GM23248 (cell line): ENCODE data around the gene PTK6.

Source experiments
- EZH2 ChIP-seq: fragments of 200-600 bp; sonication (generic); IDR thresholded peaks from 2 replicates; pipeline ENCODE4 v1.6.1; 2018; ENCODE audit warnings: antibody characterized with exemption, mild to moderate bottlenecking; ENCODE audit not compliant: insufficient read depth, poor library complexity, severe bottlenecking
- EZH2phosphoT487 ChIP-seq: fragments of 200-600 bp; sonication (generic); IDR thresholded peaks from 2 replicates; pipeline ENCODE4 v1.6.1; 2018; ENCODE audit warnings: antibody characterized with exemption, moderate library complexity, mild to moderate bottlenecking, low read depth; ENCODE audit not compliant: insufficient read depth

- TF ChIP-seq EZH2phosphoT487 (no peak), EZH2 (no peak)
Observed at GRCh38 chr20:63486300-63486855, 50.8 kb downstream of the PTK6 start.
